ENCODE results near the gene POLA2. TPM values are rescaled to one million over a fixed set of nuclear protein-coding genes. Genes with fewer than 3 reads are reported as not detected.
A peak's percentile ranks its signal among the peaks of the same experiment; 100 is the strongest.
"Not testable (repeated sequence)": the region's sequence is repeated elsewhere in the genome, so short reads cannot be mapped to it uniquely, and the experiment has no call there.

The POLA2 gene
- total RNA-seq, 1 donor from 2014 or later, result 6.2 TPM

DNA sequence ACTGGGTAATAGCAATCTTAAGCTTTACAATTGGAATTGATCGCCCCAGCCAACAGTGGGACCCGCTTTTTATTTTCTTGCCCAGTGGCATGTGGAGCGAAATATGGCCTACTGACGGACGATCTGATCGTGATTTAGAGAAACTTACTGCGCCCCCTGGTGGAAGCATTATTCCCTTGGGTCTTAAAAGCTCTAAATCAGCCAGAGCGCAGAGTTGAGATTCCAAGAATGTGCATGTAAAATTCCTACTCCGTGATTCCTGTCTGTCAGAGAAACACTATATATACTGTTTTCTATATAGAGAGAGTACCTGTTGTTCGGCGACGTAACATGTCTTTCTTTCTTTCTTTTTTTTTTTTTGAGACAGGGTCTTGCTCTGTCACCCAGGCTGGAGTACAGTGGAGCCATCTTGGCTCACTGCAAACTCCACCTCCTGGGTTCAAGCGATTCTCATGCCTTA is 68.2 kb downstream of the POLA2 start:
- Mint-ChIP-seq H3K27me3 (ENCODE audit: low read depth) (no peaks in the 10 kb centered on the region), H3K36me3 (ENCODE audit: low read depth) (no peaks in the 10 kb centered on the region), H3K27ac (ENCODE audit: unreplicated experiment) (peak overlapping the region; percentile 87), H3K4me1 (ENCODE audit: low read depth) (peaks cover 19% of the 10 kb centered on the region), H3K4me3 (ENCODE audit: unreplicated experiment) (peak overlapping the region; percentile 26), H3K9me3 (ENCODE audit: low read depth) (no peaks in the 10 kb centered on the region)
- peak; percentile 90 for TF ChIP-seq CTCF (IDR thresholded peaks at IDR 0.05)
- no peak for DNase-seq (ENCODE audit: low spot score)

GRCh38 chr11:65330544-65330943 is 68.8 kb downstream of the POLA2 start:
- no peak for TF ChIP-seq CTCF (IDR thresholded peaks at IDR 0.05)
- DNase-seq (ENCODE audit: low spot score), result no peak
- Mint-ChIP-seq H3K36me3 (ENCODE audit: low read depth) (no peaks in the 10 kb centered on the region), H3K4me3 (ENCODE audit: unreplicated experiment) (no peak overlapping the region), H3K4me1 (ENCODE audit: low read depth) (peaks cover 25% of the 10 kb centered on the region), H3K27me3 (ENCODE audit: low read depth) (no peaks in the 10 kb centered on the region), H3K9me3 (ENCODE audit: low read depth) (no peaks in the 10 kb centered on the region), H3K27ac (ENCODE audit: unreplicated experiment) (no peak overlapping the region)

- not testable (repeated sequence) for H3K36me3 Mint-ChIP-seq (ENCODE audit: low read depth); H3K9me3 Mint-ChIP-seq (ENCODE audit: low read depth); H3K27ac Mint-ChIP-seq (ENCODE audit: unreplicated experiment); DNase-seq (ENCODE audit: low spot score); H3K4me3 Mint-ChIP-seq (ENCODE audit: unreplicated experiment); H3K27me3 Mint-ChIP-seq (ENCODE audit: low read depth)
- peaks cover 28% of the 10 kb centered on the region for H3K4me1 Mint-ChIP-seq (ENCODE audit: low read depth)
These were observed 70.8 kb downstream of the POLA2 start for GRCh38 chr11:65332591-65332990.

DNA sequence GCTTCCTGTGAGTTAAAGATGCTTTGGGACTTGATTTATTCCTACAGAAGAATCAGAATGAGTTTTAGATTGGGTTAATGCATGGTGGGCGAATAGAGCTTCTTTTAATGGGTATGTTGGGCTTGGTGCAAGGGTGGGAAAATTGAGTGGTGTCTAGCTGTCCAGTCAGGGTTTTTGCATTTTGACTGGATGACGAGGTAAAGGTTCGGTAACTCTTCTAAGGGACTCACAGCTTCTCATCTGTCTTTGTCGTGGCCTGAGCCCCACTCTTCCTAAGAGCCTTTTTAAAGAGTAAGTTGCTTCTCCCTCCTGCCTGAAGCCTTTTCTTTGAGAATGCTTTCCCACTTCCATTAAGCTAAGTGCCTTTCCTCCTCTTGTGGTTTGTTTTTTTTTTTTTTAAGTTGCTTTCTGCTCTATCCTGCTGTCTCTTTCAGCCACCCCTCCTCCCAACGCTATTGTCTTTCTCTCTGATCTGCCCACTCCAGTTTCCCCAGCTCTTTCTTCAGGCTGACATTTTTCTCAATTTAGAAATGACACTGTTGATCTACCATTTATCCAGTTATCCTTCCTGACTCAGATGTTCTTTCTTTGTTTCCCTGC is 73.0 kb downstream of the POLA2 start:
- H3K27ac Mint-ChIP-seq (ENCODE audit: unreplicated experiment), result peak overlapping the region; percentile 78
- H3K27me3 Mint-ChIP-seq (ENCODE audit: low read depth), result no peaks in the 10 kb centered on the region
- peaks cover 4% of the 10 kb centered on the region for H3K36me3 Mint-ChIP-seq (ENCODE audit: low read depth)
- peak overlapping the region; percentile 89 for H3K4me3 Mint-ChIP-seq (ENCODE audit: unreplicated experiment)
- peaks cover 31% of the 10 kb centered on the region for H3K4me1 Mint-ChIP-seq (ENCODE audit: low read depth)
- TF ChIP-seq CTCF (IDR thresholded peaks at IDR 0.05), result no peak
- DNase-seq (ENCODE audit: low spot score), result no peak
- no peaks in the 10 kb centered on the region for H3K9me3 Mint-ChIP-seq (ENCODE audit: low read depth)

DNA sequence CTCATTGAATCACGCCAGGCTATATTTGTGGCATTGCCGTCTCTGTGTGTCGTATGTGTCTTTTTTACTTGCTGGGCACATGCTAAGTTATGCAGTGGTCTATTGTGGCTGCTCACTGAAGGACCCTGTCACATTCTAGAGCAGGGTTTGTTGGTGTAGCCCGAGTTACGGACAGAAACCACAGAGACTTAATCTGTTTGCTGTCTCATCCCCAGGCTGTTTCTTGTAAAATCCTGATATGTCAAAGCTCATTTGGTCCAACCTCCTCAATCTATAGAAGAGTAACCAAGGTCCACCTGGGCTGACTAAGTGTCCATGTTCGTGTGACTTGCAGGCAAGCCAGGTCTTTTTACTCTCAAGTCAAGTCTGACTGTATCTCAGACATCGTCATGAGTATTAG is 76.9 kb downstream of the POLA2 start:
- Mint-ChIP-seq H3K27ac (ENCODE audit: unreplicated experiment) (no peak overlapping the region), H3K36me3 (ENCODE audit: low read depth) (peaks cover 22% of the 10 kb centered on the region), H3K4me1 (ENCODE audit: low read depth) (peaks cover 23% of the 10 kb centered on the region), H3K27me3 (ENCODE audit: low read depth) (no peaks in the 10 kb centered on the region), H3K4me3 (ENCODE audit: unreplicated experiment) (no peak overlapping the region), H3K9me3 (ENCODE audit: low read depth) (no peaks in the 10 kb centered on the region)
- no peak for DNase-seq (ENCODE audit: low spot score)
- no peak for TF ChIP-seq CTCF (IDR thresholded peaks at IDR 0.05)

DNA sequence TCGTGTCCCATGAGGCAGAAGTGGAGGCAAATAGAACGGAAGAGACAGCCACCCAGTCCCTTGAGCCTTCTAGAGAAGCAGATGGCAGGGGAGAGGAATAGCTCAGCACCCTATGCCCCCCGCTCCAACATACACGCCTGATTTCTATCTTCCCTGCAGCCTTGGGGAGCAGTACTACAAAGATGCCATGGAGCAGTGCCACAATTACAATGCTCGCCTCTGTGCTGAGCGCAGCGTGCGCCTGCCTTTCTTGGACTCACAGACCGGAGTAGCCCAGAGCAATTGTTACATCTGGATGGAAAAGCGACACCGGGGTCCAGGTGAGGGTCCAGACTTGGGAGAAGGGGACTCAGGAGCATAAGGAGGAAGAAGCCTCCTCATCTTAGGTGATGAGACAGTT is 78.5 kb downstream of the POLA2 start:
- Mint-ChIP-seq H3K36me3 (ENCODE audit: low read depth) (peaks cover 29% of the 10 kb centered on the region), H3K4me1 (ENCODE audit: low read depth) (peaks cover 14% of the 10 kb centered on the region), H3K4me3 (ENCODE audit: unreplicated experiment) (no peak overlapping the region), H3K9me3 (ENCODE audit: low read depth) (no peaks in the 10 kb centered on the region), H3K27ac (ENCODE audit: unreplicated experiment) (no peak overlapping the region), H3K27me3 (ENCODE audit: low read depth) (no peaks in the 10 kb centered on the region)
- no peak for DNase-seq (ENCODE audit: low spot score)
- no peak for TF ChIP-seq CTCF (IDR thresholded peaks at IDR 0.05)
